Retinal pigment epithelial cell (primary cell): ENCODE data around the gene SBF1.

Experiments used
- DNase-seq: peaks from one replicate; pipeline ENCODE4 v3.0.0-alpha.2; 2010; ENCODE audit warnings: low read depth
- H3K4me3 ChIP-seq: 2 replicates; pipeline ENCODE4 v1.5.1; 2011; ENCODE audit warnings: mild to moderate bottlenecking, low read length, control low read depth, moderate library complexity
- TF ChIP-seq, protein P1 (sequence below): conservative IDR thresholded peaks from 2 replicates; pipeline ENCODE4 v1.5.1; 2011; ENCODE audit warnings: low read depth, low read length, control low read depth, inconsistent platforms

Gene SBF1

DNA sequence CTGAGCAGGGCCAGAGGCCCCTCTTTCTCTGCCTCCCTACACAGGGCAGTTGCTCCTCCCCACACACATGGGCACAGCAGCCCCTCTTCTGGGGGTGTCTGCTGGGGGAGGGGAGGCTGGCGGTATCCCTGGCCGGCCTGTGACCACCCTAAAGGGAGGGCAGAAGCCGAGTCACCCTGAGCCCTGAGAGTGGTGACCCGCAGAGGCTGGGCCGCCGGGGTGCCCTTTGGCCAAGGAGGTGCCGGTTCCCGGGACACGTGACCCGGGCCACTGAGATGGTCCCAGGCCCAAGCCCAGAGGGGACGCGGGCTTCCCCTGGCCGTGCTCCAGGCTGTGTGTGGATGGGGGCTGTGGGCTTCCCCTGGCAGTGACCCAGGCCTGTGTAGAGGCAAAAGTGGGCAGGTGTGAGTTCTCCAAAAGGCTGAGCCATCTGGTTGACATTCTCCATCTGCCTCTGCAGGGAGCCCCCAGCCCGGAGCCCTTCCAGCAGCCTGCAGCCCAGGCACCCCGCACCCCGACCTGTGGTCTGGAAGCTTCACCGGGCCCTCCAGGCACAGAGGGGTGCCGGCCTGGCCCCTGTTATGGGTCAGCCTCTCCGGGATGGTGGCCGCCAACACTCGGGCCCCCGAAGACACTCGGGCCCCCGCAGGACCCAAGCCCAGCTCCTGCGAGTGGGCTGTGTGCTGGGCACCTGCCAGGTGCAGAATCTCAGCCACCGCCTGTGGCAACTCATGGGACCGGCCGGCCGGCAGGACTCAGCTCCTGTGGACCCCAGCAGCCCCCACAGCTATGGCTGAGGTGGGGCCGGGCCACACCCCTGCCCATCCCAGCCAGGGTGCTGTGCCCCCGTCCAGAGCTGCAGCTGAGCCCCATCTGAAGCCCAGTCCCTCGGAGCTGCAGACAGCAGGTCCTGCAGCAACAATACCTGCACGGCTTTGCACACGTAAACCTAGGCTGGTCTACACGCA lies 7.6 kb upstream of the SBF1 start:
- no peak for DNase-seq
- H3K4me3 ChIP-seq, result peak overlapping the region; percentile 25
- TF ChIP-seq, protein P1, sequence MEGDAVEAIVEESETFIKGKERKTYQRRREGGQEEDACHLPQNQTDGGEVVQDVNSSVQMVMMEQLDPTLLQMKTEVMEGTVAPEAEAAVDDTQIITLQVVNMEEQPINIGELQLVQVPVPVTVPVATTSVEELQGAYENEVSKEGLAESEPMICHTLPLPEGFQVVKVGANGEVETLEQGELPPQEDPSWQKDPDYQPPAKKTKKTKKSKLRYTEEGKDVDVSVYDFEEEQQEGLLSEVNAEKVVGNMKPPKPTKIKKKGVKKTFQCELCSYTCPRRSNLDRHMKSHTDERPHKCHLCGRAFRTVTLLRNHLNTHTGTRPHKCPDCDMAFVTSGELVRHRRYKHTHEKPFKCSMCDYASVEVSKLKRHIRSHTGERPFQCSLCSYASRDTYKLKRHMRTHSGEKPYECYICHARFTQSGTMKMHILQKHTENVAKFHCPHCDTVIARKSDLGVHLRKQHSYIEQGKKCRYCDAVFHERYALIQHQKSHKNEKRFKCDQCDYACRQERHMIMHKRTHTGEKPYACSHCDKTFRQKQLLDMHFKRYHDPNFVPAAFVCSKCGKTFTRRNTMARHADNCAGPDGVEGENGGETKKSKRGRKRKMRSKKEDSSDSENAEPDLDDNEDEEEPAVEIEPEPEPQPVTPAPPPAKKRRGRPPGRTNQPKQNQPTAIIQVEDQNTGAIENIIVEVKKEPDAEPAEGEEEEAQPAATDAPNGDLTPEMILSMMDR, result no peak

GRCh38 chr22:50481440-50482106 lies 6.7 kb upstream of the SBF1 start, which contains the start of gene ADM2:
ADM2 (plus strand) TSS chr22:50481543; CDS start chr22:50481848, 305 bp downstream.
- peak within 1 kb of the TSS; percentile 25 for H3K4me3 ChIP-seq
- TF ChIP-seq, protein P1, result no peak
- DNase-seq, result no peak

GRCh38 chr22:50481045-50481439 lies 6.2 kb upstream of the SBF1 start:
- DNase-seq, result no peak
- TF ChIP-seq, protein P1, result no peak
- no peak overlapping the region for H3K4me3 ChIP-seq

DNA sequence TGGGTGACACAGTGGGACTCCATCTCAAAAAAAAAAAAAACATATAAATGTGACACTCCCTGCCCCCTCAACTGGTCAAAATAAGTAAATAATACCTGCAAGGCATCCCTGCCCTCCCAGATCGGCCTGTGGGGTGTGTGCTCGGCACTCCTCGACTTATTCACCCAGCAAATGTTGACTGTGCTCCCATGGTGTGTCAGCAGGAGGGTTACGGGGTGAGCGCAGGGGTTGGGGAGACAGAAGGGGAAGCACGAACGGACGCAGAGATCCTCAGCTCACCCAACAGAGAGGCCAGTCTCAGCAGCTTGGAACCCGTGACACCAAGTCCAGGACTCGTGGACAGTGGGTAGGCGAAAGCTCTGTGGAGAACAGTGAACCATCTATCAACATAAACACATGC lies 4.9 kb upstream of the SBF1 start:
- TF ChIP-seq, protein P1, result no peak
- no peak overlapping the region for H3K4me3 ChIP-seq
- no peak for DNase-seq

DNA sequence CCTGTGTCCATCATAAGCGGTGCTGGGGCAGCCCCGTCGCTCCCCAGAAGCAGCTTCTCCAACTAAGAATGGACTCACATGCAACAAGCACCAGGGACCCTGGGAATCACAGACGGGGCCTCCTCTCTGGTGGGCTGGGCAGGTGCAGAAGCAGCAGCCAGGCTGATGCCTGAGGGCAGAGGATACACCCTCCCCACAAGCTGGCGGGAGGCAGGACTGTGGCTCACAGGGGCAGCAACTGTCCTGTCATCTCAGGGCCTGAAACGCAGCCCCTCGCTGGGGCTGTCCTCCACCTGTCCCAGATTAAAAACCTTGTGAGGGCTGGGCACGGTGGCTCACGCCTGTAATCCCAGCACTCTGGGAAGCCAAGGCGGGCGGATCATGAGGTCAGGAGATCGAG lies 3.1 kb upstream of the SBF1 start:
- TF ChIP-seq, protein P1, result no peak
- no peak for DNase-seq
- no peak overlapping the region for H3K4me3 ChIP-seq

GRCh38 chr22:50476868-50477267 lies 2.0 kb upstream of the SBF1 start:
- TF ChIP-seq, protein P1, result no peak
- DNase-seq, result no peak
- H3K4me3 ChIP-seq, result no peak overlapping the region
